ENCODE data around the gene HRH2. TPM values are rescaled to one million over a fixed set of nuclear protein-coding genes. Genes with fewer than 3 reads are reported as not detected.
A peak's percentile ranks its signal among the peaks of the same experiment; 100 is the strongest.

The HRH2 gene
- total RNA-seq, 1 donor from 2014 or later: 96.9 TPM

DNA sequence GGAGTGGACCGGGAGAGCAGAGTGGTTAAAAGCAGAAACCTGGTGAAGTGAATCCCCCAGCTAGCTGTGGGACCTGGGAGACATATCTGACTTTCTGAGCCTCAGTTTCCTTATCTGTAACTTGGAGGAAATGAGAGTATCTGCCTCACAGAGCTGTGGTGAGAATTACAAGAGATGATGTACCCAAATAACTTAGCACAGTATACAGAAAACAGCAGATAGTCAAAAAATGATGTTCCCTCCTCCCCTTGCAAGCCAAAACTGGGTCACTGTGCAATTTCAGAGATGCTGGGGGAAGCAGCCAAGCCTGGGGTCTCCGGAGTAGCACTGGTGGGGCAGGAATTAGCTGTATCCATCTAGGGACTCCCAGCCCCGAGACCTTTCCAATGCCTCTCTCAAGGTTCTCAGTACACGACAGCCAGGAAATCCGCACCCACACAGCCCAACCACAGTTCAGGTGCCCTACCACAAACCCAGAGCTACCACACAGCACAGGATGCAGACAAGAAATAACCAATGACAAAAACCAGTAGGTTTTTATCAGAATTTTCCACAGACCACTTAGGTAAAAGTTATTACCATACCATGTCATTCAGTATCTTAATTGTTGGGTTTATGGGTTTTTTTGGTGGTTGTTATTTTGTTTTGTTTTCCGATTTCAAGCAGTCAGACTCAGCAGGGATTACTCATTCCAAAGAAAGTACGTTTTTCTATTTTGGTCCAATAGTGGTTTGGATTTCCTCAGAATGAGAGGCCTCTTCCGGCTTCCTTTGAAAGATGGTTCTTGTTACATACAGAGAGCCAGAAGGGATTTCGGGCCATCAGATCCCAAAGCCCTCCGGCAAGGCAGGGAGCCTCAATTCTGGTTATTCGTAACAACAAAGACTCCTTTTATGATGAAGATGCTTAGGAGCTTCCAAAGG, 4.9 kb upstream of the HRH2 start:
- peaks cover 2% of the 10 kb centered on the region for H3K27me3 Mint-ChIP-seq (ENCODE audit: insufficient read depth)
- intact Hi-C loops (cut with micrococcal nuclease): loop anchor here (1.0 to 5.0 kb wide), 12 partner anchors 37 to 884 kb away; partner anchors contain the start of genes FAF2, HIGD2A, NOP16 and RNF44
- peaks cover 84% of the 10 kb centered on the region for H3K4me1 Mint-ChIP-seq (ENCODE audit: low read depth)
- peak overlapping the region; percentile 92 for H3K27ac Mint-ChIP-seq
- peak overlapping the region; percentile 58 for H3K4me3 Mint-ChIP-seq
- peaks cover 28% of the 10 kb centered on the region for H3K9me3 Mint-ChIP-seq
- peak; percentile 83 for DNase-seq (ENCODE audit: low spot score)
- H3K36me3 Mint-ChIP-seq (ENCODE audit: low read depth): peaks cover 31% of the 10 kb centered on the region

DNA sequence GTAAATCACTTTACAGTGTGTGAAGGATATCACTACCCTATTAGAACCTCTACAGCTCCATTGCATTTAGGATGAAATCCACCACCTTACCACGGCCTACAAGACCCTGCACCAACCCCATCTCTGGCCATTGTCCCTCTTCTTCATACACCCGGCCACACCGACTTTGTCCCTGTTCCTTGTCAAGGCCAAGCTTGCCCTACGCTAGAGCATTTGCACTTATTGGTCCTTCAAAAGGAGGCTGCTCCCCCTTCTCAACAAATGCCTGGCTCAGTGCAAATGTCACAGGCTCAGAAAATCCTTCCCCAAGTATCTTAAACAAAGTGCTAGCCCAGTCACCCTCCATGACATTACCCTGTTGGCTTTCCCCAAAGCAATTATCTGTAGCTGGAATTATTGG, 4.1 kb upstream of the HRH2 start:
- Mint-ChIP-seq H3K36me3 (ENCODE audit: low read depth) (peaks cover 32% of the 10 kb centered on the region), H3K4me3 (peak overlapping the region; percentile 58), H3K27ac (peak overlapping the region; percentile 92), H3K4me1 (ENCODE audit: low read depth) (peaks cover 81% of the 10 kb centered on the region), H3K27me3 (ENCODE audit: insufficient read depth) (peaks cover 2% of the 10 kb centered on the region), H3K9me3 (peaks cover 24% of the 10 kb centered on the region)
- intact Hi-C loops (cut with micrococcal nuclease): loop anchor here (1.0 to 5.0 kb wide), 12 partner anchors 37 to 883 kb away; partner anchors contain the start of genes FAF2, HIGD2A, NOP16 and RNF44
- no peak for DNase-seq (ENCODE audit: low spot score)

DNA sequence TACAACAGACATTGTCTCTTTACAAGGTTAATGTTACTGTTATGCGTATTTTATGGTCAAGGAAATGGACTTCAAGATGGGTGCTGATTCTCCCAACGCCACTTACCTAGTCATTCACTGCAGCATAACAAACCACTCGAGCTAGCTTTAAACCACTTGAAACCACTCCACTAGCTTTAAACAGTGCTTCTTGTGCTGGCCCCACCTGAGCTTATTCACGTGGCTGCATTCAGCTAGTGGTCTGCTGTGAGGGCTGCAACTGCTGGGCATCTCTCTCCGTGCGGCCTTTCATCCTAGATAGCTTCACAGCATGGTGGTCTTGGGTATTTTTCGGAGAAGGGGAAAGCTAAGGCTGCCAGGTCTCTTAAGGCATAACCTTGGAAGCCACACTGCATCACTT, 3.5 kb upstream of the HRH2 start:
- peak overlapping the region; percentile 92 for H3K27ac Mint-ChIP-seq
- DNase-seq (ENCODE audit: low spot score): no peak
- H3K27me3 Mint-ChIP-seq (ENCODE audit: insufficient read depth): peaks cover 2% of the 10 kb centered on the region
- intact Hi-C loops (cut with micrococcal nuclease): loop anchor here (5.0 kb wide), 2 partner anchors 168 to 793 kb away; partner anchors contain the start of gene FAF2
- H3K36me3 Mint-ChIP-seq (ENCODE audit: low read depth): peaks cover 33% of the 10 kb centered on the region
- H3K4me1 Mint-ChIP-seq (ENCODE audit: low read depth): peaks cover 80% of the 10 kb centered on the region
- peak overlapping the region; percentile 58 for H3K4me3 Mint-ChIP-seq
- H3K9me3 Mint-ChIP-seq: peaks cover 18% of the 10 kb centered on the region

DNA sequence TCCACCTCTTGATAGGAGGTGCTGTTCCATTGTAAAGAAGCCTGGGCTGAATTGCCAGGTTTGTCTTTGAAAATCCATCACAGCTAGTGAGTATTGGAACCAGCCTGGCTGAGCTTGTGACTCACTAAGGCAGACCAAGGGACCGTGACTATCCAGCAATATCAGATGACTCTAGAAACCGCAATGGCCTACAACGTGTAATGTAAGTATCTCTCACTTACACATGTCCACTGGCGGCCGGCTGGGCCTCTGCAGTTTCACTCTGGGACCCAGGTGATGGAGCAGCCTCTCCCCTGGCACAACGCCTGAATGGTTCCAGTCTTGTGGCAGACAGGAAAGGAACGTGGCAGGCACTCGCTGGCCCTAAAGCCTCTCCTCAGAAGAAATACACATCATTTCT, 3.1 kb upstream of the HRH2 start:
- no peak for DNase-seq (ENCODE audit: low spot score)
- H3K4me1 Mint-ChIP-seq (ENCODE audit: low read depth): peaks cover 84% of the 10 kb centered on the region
- intact Hi-C loops (cut with micrococcal nuclease): loop anchor here (5.0 kb wide), 2 partner anchors 167 to 792 kb away; partner anchors contain the start of gene FAF2

DNA sequence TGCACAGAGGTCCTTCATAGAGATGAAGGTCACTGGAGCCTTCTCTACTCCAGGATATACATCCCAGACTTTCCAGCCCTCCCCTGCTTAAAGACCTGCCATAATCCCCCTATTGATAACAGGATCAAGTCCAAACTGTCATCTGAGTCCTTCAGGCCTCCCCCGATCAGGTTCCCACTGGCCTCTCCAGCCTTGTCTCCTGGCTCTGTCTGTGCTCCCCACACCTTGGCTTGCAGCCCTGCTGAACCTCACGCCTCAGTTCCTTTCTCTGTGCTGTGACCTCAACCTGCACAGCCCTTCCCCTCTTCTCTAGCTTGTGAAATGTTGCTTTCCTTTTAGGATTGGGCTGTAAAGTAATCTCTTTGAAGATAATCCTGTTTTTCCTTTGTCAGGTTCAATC, 2.5 kb upstream of the HRH2 start:
- peaks cover 10% of the 10 kb centered on the region for H3K9me3 Mint-ChIP-seq

More for the DNA sequence above, 3.1 kb upstream of the HRH2 start:
- peaks cover 2% of the 10 kb centered on the region for H3K27me3 Mint-ChIP-seq (ENCODE audit: insufficient read depth)
- peaks cover 38% of the 10 kb centered on the region for H3K36me3 Mint-ChIP-seq (ENCODE audit: low read depth)
- peaks cover 15% of the 10 kb centered on the region for H3K9me3 Mint-ChIP-seq
- peak overlapping the region; percentile 92 for H3K27ac Mint-ChIP-seq
- H3K4me3 Mint-ChIP-seq: peak overlapping the region; percentile 58

DNA sequence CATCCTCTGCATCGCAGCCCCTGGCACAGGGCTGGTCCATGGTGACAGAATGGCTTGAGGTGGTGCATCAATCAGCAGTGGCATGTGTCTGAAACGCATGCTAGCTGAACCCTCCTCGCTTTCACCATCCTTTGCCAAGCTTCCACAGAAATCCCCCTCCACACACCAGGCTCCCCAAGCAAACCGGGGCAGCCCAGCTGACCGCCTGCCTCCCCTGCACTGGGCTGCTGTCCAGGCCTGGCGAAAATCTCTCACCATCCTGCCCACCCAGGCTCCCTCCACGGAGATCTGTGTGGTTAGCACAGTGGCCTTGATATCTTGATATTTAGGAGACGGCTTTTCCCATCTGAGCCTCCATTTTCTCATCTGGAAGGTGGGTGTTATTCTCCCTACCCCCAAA, 905 bp upstream of the HRH2 start:
- peaks cover 87% of the 10 kb centered on the region for H3K4me1 Mint-ChIP-seq (ENCODE audit: low read depth)
- DNase-seq (ENCODE audit: low spot score): no peak
- peak overlapping the region; percentile 96 for H3K27ac Mint-ChIP-seq
- peaks cover 2% of the 10 kb centered on the region for H3K27me3 Mint-ChIP-seq (ENCODE audit: insufficient read depth)
- no peaks in the 10 kb centered on the region for H3K9me3 Mint-ChIP-seq
- peaks cover 42% of the 10 kb centered on the region for H3K36me3 Mint-ChIP-seq (ENCODE audit: low read depth)
- intact Hi-C loops (cut with micrococcal nuclease): no loop called here
- peak overlapping the region; percentile 94 for H3K4me3 Mint-ChIP-seq

More for the DNA sequence above, 2.5 kb upstream of the HRH2 start:
- H3K4me3 Mint-ChIP-seq: peak overlapping the region; percentile 58
- intact Hi-C loops (cut with micrococcal nuclease): no loop called here
- no peak for DNase-seq (ENCODE audit: low spot score)
- peaks cover 2% of the 10 kb centered on the region for H3K27me3 Mint-ChIP-seq (ENCODE audit: insufficient read depth)
- H3K4me1 Mint-ChIP-seq (ENCODE audit: low read depth): peaks cover 87% of the 10 kb centered on the region
- peaks cover 40% of the 10 kb centered on the region for H3K36me3 Mint-ChIP-seq (ENCODE audit: low read depth)
- peak overlapping the region; percentile 92 for H3K27ac Mint-ChIP-seq

DNA sequence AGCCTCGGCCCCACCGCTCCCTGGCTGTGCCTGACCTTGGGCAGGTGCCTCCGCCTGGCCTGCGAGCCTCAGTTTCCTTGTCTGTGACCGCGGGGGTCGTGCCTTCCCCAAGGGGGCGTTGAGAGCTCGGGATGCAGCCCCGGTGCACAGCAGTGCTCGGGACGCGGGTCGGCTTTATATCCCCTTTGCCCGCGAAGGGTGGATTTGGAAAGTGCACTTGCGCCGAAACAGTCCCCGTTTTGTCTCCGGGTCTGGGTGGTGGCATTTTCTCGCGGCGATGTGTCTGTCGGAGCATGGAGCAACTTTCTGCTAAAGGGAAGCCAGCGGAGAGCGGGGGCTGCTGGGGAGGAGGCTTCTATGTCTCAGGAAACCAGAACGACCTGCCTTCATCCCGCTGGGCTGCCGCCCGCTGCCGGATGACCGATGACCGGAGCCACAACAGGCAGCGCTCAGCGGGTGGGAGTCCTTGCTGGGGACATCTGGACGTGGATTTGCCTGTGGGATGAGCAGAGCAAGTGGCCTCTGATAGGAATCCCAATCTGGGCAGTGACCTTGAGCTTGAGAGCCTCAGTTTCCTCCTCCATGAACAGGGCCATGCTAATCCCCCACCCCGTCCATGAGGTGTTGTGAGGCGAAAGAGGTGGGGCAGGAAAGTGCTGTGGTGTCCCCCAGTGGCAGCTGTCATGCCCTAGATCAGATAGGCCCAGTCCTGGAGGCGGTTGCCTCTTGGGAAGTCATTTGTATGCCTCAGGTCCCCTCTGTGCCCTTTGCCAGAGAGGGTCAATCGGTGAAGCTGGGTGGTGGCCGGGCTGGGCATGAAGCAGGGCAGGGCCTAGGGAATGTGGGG, 651 bp downstream of the HRH2 start:
- DNase-seq (ENCODE audit: low spot score): peak; percentile 13
- Mint-ChIP-seq H3K4me1 (ENCODE audit: low read depth) (peaks cover 87% of the 10 kb centered on the region), H3K4me3 (peak overlapping the region; percentile 98), H3K36me3 (ENCODE audit: low read depth) (peaks cover 57% of the 10 kb centered on the region), H3K27ac (peak overlapping the region; percentile 88), H3K27me3 (ENCODE audit: insufficient read depth) (peaks cover 2% of the 10 kb centered on the region), H3K9me3 (no peaks in the 10 kb centered on the region)
- intact Hi-C loops (cut with micrococcal nuclease): loop anchor here (1.0 kb wide), 2 partner anchors 38 to 124 kb away; no protein-coding TSS in a partner anchor

DNA sequence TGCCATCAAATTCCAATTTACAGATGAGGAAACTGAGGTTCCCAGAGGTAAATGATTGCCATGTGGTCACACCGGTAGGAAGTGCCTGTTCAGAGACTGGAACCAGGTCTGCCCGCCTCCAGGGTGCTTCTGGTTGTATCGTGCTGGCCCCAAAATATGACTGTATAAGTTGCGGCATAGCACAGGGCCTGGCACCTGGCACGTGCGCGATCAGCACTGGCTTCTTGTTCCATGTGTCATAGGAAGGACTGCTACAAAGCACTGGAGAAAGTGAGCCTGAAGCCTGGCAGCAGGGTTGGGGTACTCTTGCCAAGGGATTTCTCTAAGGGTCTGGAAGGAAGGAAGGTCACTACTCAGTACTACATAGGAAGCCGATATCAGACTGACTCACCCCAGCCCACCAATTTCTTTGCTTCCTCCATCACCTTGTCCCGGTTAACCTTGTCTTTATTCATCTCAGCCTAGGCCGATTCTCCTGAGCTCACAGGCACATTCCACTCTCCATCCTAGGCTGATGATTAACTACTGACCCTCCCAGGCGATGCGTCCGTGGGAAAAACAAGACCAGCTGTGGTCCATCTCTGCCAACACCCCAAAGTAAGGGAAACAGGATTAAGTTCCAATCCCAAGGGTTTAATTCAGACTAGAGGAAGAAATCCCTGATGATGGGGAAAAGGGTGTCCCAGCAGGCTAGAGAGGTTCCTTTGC, 1.8 kb downstream of the HRH2 start:
- Mint-ChIP-seq H3K4me3 (peak overlapping the region; percentile 98), H3K27ac (no peak overlapping the region), H3K9me3 (no peaks in the 10 kb centered on the region), H3K36me3 (ENCODE audit: low read depth) (peaks cover 65% of the 10 kb centered on the region), H3K27me3 (ENCODE audit: insufficient read depth) (peaks cover 2% of the 10 kb centered on the region), H3K4me1 (ENCODE audit: low read depth) (peaks cover 86% of the 10 kb centered on the region)
- intact Hi-C loops (cut with micrococcal nuclease): no loop called here
- no peak for DNase-seq (ENCODE audit: low spot score)

DNA sequence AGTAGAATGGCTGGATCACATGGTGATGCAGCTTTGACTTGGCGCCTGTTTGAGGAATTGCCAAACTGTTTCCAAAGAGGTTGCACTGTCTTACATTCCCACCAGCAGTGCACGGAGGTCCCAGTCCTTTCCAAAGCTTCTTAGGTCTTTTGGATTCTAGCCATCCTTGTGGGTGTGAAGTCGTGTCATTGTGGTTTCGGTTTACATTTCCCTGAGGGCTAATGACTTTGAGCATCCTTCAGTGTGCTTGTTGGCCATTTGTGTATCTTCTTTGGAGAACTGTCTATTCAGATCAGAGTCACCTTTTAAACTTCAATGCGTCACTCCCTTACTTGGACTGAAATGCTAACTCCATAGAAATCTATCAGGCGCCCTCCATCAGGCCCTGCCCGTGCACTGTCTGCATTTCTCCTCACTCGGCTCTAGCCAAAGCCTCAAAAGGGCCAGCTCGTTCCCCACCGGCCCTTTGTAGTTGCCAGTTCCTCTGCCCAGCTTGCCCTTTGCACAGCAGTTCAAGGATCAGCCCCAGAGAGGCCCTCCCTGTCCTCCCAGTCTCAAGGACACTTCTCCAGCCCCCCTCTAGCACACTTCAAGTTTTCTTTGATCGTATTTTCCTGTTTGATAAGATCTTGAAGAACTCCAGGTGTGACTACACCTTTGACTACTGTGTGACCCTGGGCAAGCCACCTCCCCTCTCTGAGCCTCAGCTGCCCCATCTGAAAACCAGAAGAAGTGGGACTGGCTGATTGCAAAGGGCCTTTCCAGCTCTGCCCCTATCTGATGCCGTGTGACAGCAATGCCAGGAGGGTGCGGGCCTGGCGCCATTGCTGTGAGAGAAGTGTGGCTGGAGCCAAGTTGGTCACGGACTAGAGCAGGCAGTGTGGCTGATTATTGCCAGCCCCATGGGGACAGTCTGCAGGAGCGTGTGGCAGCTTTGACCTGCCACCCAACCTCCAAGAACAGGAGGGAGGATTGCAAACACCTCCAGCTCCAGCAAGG, 5.6 kb downstream of the HRH2 start:
- peaks cover 72% of the 10 kb centered on the region for H3K36me3 Mint-ChIP-seq (ENCODE audit: low read depth)
- no peaks in the 10 kb centered on the region for H3K27me3 Mint-ChIP-seq (ENCODE audit: insufficient read depth)
- H3K4me3 Mint-ChIP-seq: peak overlapping the region; percentile 50
- intact Hi-C loops (cut with micrococcal nuclease): no loop called here
- H3K4me1 Mint-ChIP-seq (ENCODE audit: low read depth): peaks cover 78% of the 10 kb centered on the region
- peak overlapping the region; percentile 21 for H3K27ac Mint-ChIP-seq
- no peaks in the 10 kb centered on the region for H3K9me3 Mint-ChIP-seq
- no peak for DNase-seq (ENCODE audit: low spot score)

DNA sequence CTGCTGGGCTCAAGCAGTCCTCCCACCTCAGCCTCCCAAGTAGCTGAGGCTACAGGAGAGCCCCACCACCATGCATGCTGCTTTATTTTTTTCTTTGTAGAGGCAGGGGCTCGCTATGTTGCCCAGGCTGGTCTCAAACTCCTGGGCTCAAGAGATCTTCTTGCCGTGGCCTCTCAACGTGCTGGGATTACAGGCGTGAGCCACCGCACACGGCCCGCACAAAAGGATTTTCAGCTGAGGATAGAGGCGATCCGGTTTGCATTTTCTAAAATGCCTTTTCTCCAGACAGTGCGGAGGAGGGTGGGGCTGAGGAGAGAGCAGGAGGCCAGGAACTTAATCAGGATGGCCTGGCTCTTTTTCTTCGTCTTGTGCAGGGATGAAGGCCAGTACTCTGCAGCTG, 6.9 kb downstream of the HRH2 start:
- Mint-ChIP-seq H3K9me3 (no peaks in the 10 kb centered on the region), H3K27me3 (ENCODE audit: insufficient read depth) (no peaks in the 10 kb centered on the region), H3K4me1 (ENCODE audit: low read depth) (peaks cover 78% of the 10 kb centered on the region), H3K36me3 (ENCODE audit: low read depth) (peaks cover 60% of the 10 kb centered on the region), H3K27ac (no peak overlapping the region), H3K4me3 (no peak overlapping the region)
- no peak for DNase-seq (ENCODE audit: low spot score)
- intact Hi-C loops (cut with micrococcal nuclease): no loop called here

DNA sequence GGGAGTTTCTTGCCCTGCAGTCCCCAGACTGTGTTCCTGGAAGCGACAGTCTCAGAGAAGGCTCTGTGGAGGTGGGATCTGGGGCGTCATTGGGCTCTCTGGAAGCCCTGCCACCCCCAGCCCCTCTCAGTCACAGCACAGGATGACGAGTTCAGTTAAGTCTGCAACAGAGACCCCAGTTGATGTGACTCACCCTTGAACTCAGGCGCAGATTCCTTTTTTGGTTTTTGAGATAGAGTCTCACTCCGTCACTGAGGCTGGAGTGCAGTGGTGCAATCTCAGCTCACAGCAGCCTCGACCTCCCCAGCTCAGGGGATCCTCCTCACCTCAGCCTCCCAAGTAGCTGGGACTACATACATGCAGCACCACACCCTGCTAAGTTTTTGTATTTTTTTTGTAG, 8.3 kb downstream of the HRH2 start:
- intact Hi-C loops (cut with micrococcal nuclease): no loop called here
- no peaks in the 10 kb centered on the region for H3K27me3 Mint-ChIP-seq (ENCODE audit: insufficient read depth)
- no peak overlapping the region for H3K4me3 Mint-ChIP-seq
- no peak for DNase-seq (ENCODE audit: low spot score)
- H3K4me1 Mint-ChIP-seq (ENCODE audit: low read depth): peaks cover 74% of the 10 kb centered on the region
- no peaks in the 10 kb centered on the region for H3K9me3 Mint-ChIP-seq
- peaks cover 52% of the 10 kb centered on the region for H3K36me3 Mint-ChIP-seq (ENCODE audit: low read depth)
- H3K27ac Mint-ChIP-seq: no peak overlapping the region
